Fibroblast of lung (primary cell): ENCODE measurements around the gene RUNX2. TPM values are rescaled to one million over a fixed set of nuclear protein-coding genes. Genes with fewer than 3 reads are reported as not detected.

Experiments used
- DNase-seq, 2 donors: peaks; one replicate each; pipeline versions ENCODE4 v3.0.0 to v3.0.0-alpha.2; 2010; ENCODE audit warnings: low read depth in 2 of 2
- H2AFZ ChIP-seq: 2 replicates; pipeline ENCODE4 v1.5.1; 2012; ENCODE audit warnings: low read length, control low read depth, inconsistent platforms
- H3K27ac ChIP-seq: 2 replicates; pipeline ENCODE4 v1.5.1; 2011; ENCODE audit warnings: low read length, control low read depth; ENCODE audit not compliant: insufficient read depth
- H3K27me3 ChIP-seq: 2 replicates; pipeline ENCODE4 v1.5.1; 2011; ENCODE audit warnings: mild to moderate bottlenecking, low read length; ENCODE audit not compliant: control insufficient read depth, insufficient read depth
- H3K36me3 ChIP-seq: 2 replicates; pipeline ENCODE4 v1.5.1; 2011; ENCODE audit warnings: low read length; ENCODE audit not compliant: control insufficient read depth, insufficient read depth
- H3K4me1 ChIP-seq: 2 replicates; pipeline ENCODE4 v1.5.1; 2011; ENCODE audit warnings: low read length; ENCODE audit not compliant: control insufficient read depth, insufficient read depth; ENCODE audit errors: extremely low read depth
- H3K4me2 ChIP-seq: 2 replicates; pipeline ENCODE4 v1.5.1; 2011; ENCODE audit warnings: low read length, control low read depth; ENCODE audit not compliant: insufficient read depth; ENCODE audit errors: extremely low read depth
- H3K4me3 ChIP-seq, 4 experiments: fragments of 200-600 bp in 1 of 4; sonication (generic) in 1 of 4; replicated peaks in 1 of 4; 2 replicates each; pipeline ENCODE4 v1.5.1; 2011 to 2016; ENCODE audit warnings: low read length in 4 of 4, low read depth in 3 of 4, mild to moderate bottlenecking in 3 of 4, control low read depth in 2 of 4, inconsistent platforms in 1 of 4, mixed read lengths in 1 of 4; ENCODE audit not compliant: insufficient read depth in 1 of 4; ENCODE audit errors: control extremely low read depth in 1 of 4
- H3K79me2 ChIP-seq: 2 replicates; pipeline ENCODE4 v1.5.1; 2012; ENCODE audit warnings: mild to moderate bottlenecking, low read length, inconsistent platforms; ENCODE audit not compliant: control insufficient read depth, insufficient read depth
- H3K9ac ChIP-seq: 2 replicates; pipeline ENCODE4 v1.5.1; 2011; ENCODE audit warnings: mild to moderate bottlenecking, low read length, control low read depth; ENCODE audit not compliant: insufficient read depth
- H3K9me3 ChIP-seq: 2 replicates; pipeline ENCODE4 v1.5.1; 2012; ENCODE audit warnings: low read depth, low read length; ENCODE audit not compliant: control insufficient read depth, insufficient read depth
- H4K20me1 ChIP-seq: 2 replicates; pipeline ENCODE4 v1.5.1; 2011; ENCODE audit warnings: low read length; ENCODE audit not compliant: control insufficient read depth, insufficient read depth; ENCODE audit errors: extremely low read depth
- CTCF ChIP-seq, 2 donors: IDR thresholded peaks in 1 of 2; conservative IDR thresholded peaks in 1 of 2; 1 replicate in 1 of 2; 2 replicates in 1 of 2; pipeline ENCODE4 v1.5.1; 2011 to 2012; ENCODE audit warnings: low read length in 2 of 2, control low read depth in 1 of 2, inconsistent platforms in 1 of 2, low read depth in 1 of 2, mild to moderate bottlenecking in 1 of 2
- EZH2 ChIP-seq: IDR thresholded peaks from 2 replicates; pipeline ENCODE4 v1.5.1; 2012; ENCODE audit warnings: low read length, control low read depth, mild to moderate bottlenecking; ENCODE audit errors: missing control alignments
- polyA plus RNA-seq, 2 donors: library from polyadenylated mRNA; depleted of rRNA in 1 of 2; stranded (reverse) in 1 of 2; unstranded in 1 of 2; fragments of >200 nt; gene quantifications; 2 replicates each; pipeline ENCODE4 v1.2.1, GENCODE V29; 2011 to 2012; ENCODE audit warnings: missing spikeins in 1 of 2
- total RNA-seq: library from RNA; depleted of rRNA; stranded (reverse); fragments of >200 nt; gene quantifications from 2 replicates; pipeline ENCODE4 v1.2.1, GENCODE V29; 2014

Gene RUNX2
- total and polyA plus RNA-seq, 2 donors (not counting 1 experiment from before 2014, with no cell fraction given), result 2.5 to 4.5 TPM

- Histone ChIP-seq H3K4me2 (no peak overlapping the region), H2AFZ (no peak overlapping the region), H3K27me3 (no peaks in the 10 kb centered on the region), H3K79me2 (no peaks in the 10 kb centered on the region), H3K27ac (no peak overlapping the region), H3K4me3 (no peak overlapping the region), H3K9me3 (no peaks in the 10 kb centered on the region), H3K4me1 (no peaks in the 10 kb centered on the region), H3K9ac (no peak overlapping the region), H3K36me3 (no peaks in the 10 kb centered on the region), H4K20me1 (no peaks in the 10 kb centered on the region)
- no peak for DNase-seq
- TF ChIP-seq EZH2 (no peak), CTCF (conservative IDR thresholded peaks at IDR 0.05 in 1 of 2, IDR thresholded peaks at IDR 0.05 in 1 of 2; ENCODE audit: low read depth in 1 of 2, low read length in 2 of 2) (no peak)
Measured at GRCh38 chr6:45522486-45522885, 194.4 kb downstream of the RUNX2 start.

GRCh38 chr6:45527210-45527609 is 199.1 kb downstream of the RUNX2 start:
- Histone ChIP-seq H2AFZ (no peak overlapping the region), H3K4me2 (no peak overlapping the region), H3K4me3 (no peak overlapping the region), H3K9ac (no peak overlapping the region), H4K20me1 (no peaks in the 10 kb centered on the region), H3K27ac (no peak overlapping the region), H3K9me3 (no peaks in the 10 kb centered on the region), H3K79me2 (no peaks in the 10 kb centered on the region), H3K27me3 (no peaks in the 10 kb centered on the region), H3K36me3 (no peaks in the 10 kb centered on the region), H3K4me1 (no peaks in the 10 kb centered on the region)
- TF ChIP-seq CTCF (conservative IDR thresholded peaks at IDR 0.05 in 1 of 2, IDR thresholded peaks at IDR 0.05 in 1 of 2; ENCODE audit: low read depth in 1 of 2, low read length in 2 of 2) (no peak), EZH2 (no peak)
- no peak for DNase-seq

GRCh38 chr6:45531999-45532595 is 204.0 kb downstream of the RUNX2 start:
- H3K4me2 ChIP-seq, result peak overlapping the region; percentile 95
- H3K9ac ChIP-seq, result no peak overlapping the region
- no peak overlapping the region for H2AFZ ChIP-seq

More at GRCh38 chr6:45531999-45532595, 204.0 kb downstream of the RUNX2 start:
- no peak for TF ChIP-seq EZH2
- no peak for TF ChIP-seq CTCF (conservative IDR thresholded peaks at IDR 0.05 in 1 of 2, IDR thresholded peaks at IDR 0.05 in 1 of 2; ENCODE audit: low read depth in 1 of 2, low read length in 2 of 2)
- Histone ChIP-seq H3K4me1 (no peaks in the 10 kb centered on the region), H3K4me3 (no peak overlapping the region), H3K27me3 (no peaks in the 10 kb centered on the region), H3K27ac (no peak overlapping the region), H3K36me3 (no peaks in the 10 kb centered on the region), H3K9me3 (no peaks in the 10 kb centered on the region), H4K20me1 (no peaks in the 10 kb centered on the region), H3K79me2 (no peaks in the 10 kb centered on the region)
- DNase-seq, result no peak
